ENCODE measurements around the gene UQCRHL.
"Not testable (repeated sequence)": the region's sequence is repeated elsewhere in the genome, so short reads cannot be mapped to it uniquely, and the experiment has no call there.

The UQCRHL gene

DNA sequence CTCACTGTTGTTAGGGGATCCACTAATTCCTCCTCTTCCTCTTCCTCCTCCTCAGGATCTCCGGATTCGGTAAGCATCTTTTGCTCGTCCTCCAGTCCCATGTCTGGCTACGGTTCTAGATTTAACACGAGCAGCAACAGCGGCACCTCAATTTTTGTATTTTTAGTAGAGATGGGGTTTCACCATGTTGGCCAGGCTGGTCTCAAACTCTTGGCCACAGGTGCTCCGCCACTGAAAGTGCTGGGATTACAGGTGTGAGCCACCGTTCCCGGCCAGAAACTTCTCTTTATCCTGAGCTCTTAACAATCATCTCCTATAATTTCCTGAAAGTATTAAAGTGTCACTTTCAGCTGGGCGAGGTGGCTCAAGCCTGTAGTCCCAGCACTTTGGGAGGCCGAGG lies at the start of gene UQCRHL:
Gene UQCRHL (minus strand): TSS at position 101 of the 400 bp plus-strand sequence. CDS start 0 bp downstream, at position 101.
- H3K4me2 ChIP-seq (ENCODE audit: low read length); H3F3A ChIP-seq (ENCODE audit: control insufficient read depth, insufficient read depth); H3K9me2 ChIP-seq (replicated peaks; ENCODE audit: control insufficient read depth, low read length); H3K27me3 ChIP-seq (ENCODE audit: control insufficient read depth, low read length); H3K79me2 ChIP-seq (ENCODE audit: control insufficient read depth, low read length); H3K4me3 ChIP-seq (ENCODE audit: low read length); H3K36me3 ChIP-seq (ENCODE audit: control insufficient read depth, low read length); H4K20me1 ChIP-seq (ENCODE audit: control insufficient read depth, insufficient read depth, low read depth, low read length); H3K9me3 ChIP-seq (ENCODE audit: control insufficient read depth, insufficient read depth, low read length); H3K27ac ChIP-seq (ENCODE audit: low read depth, low read length); H3K4me1 ChIP-seq (ENCODE audit: control insufficient read depth, low read length): not testable (repeated sequence)

DNA sequence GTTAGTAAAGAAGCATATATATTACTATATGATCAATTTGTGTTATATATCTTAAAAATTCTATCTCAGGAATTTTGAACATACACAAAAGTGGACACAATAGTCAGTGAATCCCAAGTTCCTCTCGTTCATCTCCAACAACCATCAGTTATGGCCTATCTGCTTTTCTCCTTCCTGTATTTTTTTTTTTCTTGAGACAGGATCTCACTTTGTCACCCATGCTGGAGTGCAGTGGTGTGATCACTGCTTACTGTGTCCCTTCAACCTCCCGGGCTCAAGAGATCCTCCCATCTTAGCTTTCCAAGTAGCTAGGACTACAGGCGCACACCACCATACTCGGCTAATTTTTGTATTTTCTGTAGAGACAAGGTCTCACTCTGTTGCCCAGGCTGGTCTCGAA lies 49.4 kb upstream of the UQCRHL start:
- peaks cover 28% of the 10 kb centered on the region for H4K20me1 ChIP-seq (ENCODE audit: control insufficient read depth, insufficient read depth, low read depth, low read length)
- peaks cover 100% of the 10 kb centered on the region for H3K79me2 ChIP-seq (ENCODE audit: control insufficient read depth, low read length)
- TF ChIP-seq, protein P1, sequence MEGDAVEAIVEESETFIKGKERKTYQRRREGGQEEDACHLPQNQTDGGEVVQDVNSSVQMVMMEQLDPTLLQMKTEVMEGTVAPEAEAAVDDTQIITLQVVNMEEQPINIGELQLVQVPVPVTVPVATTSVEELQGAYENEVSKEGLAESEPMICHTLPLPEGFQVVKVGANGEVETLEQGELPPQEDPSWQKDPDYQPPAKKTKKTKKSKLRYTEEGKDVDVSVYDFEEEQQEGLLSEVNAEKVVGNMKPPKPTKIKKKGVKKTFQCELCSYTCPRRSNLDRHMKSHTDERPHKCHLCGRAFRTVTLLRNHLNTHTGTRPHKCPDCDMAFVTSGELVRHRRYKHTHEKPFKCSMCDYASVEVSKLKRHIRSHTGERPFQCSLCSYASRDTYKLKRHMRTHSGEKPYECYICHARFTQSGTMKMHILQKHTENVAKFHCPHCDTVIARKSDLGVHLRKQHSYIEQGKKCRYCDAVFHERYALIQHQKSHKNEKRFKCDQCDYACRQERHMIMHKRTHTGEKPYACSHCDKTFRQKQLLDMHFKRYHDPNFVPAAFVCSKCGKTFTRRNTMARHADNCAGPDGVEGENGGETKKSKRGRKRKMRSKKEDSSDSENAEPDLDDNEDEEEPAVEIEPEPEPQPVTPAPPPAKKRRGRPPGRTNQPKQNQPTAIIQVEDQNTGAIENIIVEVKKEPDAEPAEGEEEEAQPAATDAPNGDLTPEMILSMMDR (IDR thresholded peaks at IDR 0.05; ENCODE audit: low read depth, low read length, poor library complexity, severe bottlenecking) = no peak
- no peak for TF ChIP-seq EZH2phosphoT487 (IDR thresholded peaks at IDR 0.05; ENCODE audit: borderline replicate concordance, low read length)
- no peak overlapping the region for H3K4me3 ChIP-seq (ENCODE audit: low read length)
- no peak overlapping the region for H3K4me2 ChIP-seq (ENCODE audit: low read length)
- no peak overlapping the region for H3K27ac ChIP-seq (ENCODE audit: low read depth, low read length)
- no peaks in the 10 kb centered on the region for H3K9me3 ChIP-seq (ENCODE audit: control insufficient read depth, insufficient read depth, low read length)
- H3K36me3 ChIP-seq (ENCODE audit: control insufficient read depth, low read length) = peaks cover 21% of the 10 kb centered on the region
- peaks cover 2% of the 10 kb centered on the region for H3F3A ChIP-seq (ENCODE audit: control insufficient read depth, insufficient read depth)
- H3K9me2 ChIP-seq (replicated peaks; ENCODE audit: control insufficient read depth, low read length) = no peaks in the 10 kb centered on the region
- peaks cover 42% of the 10 kb centered on the region for H3K4me1 ChIP-seq (ENCODE audit: control insufficient read depth, low read length)
- H3K27me3 ChIP-seq (ENCODE audit: control insufficient read depth, low read length) = no peaks in the 10 kb centered on the region

DNA sequence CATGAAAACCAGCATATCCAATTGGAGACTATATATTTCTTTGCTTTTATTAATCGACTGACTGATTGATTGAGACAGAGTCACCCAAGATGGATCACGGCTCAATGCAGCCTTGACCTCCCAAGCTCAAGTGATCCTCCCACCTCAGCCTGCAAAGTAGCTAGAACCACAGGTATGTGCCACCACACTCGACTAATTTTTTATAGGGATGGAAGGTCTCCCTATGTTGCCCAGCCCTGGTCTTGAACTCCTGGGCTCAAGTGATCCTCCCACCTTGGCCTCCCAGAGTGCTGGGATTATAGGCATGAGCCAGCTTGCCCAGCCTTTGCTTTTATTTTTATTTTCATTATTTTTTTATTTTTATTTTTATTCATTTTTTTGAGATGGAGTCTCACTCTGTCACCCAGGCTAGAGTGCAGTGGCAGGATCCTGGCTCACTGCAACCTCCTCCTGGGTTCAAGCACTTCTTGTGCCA lies 45.4 kb upstream of the UQCRHL start:
- peak overlapping the region; percentile 90 for H3K4me2 ChIP-seq (ENCODE audit: low read length)
- H3K36me3 ChIP-seq (ENCODE audit: control insufficient read depth, low read length) = peaks cover 42% of the 10 kb centered on the region
- TF ChIP-seq, protein P1 (IDR thresholded peaks at IDR 0.05; ENCODE audit: low read depth, low read length, poor library complexity, severe bottlenecking) = no peak
- TF ChIP-seq EZH2phosphoT487 (IDR thresholded peaks at IDR 0.05; ENCODE audit: borderline replicate concordance, low read length) = no peak
- H3F3A ChIP-seq (ENCODE audit: control insufficient read depth, insufficient read depth) = peaks cover 13% of the 10 kb centered on the region
- no peaks in the 10 kb centered on the region for H3K9me2 ChIP-seq (replicated peaks; ENCODE audit: control insufficient read depth, low read length)
- peaks cover 57% of the 10 kb centered on the region for H3K4me1 ChIP-seq (ENCODE audit: control insufficient read depth, low read length)
- H3K27ac ChIP-seq (ENCODE audit: low read depth, low read length) = no peak overlapping the region
- no peak overlapping the region for H3K4me3 ChIP-seq (ENCODE audit: low read length)
- no peaks in the 10 kb centered on the region for H3K9me3 ChIP-seq (ENCODE audit: control insufficient read depth, insufficient read depth, low read length)
- peaks cover 100% of the 10 kb centered on the region for H3K79me2 ChIP-seq (ENCODE audit: control insufficient read depth, low read length)
- H3K27me3 ChIP-seq (ENCODE audit: control insufficient read depth, low read length) = no peaks in the 10 kb centered on the region
- H4K20me1 ChIP-seq (ENCODE audit: control insufficient read depth, insufficient read depth, low read depth, low read length) = peaks cover 25% of the 10 kb centered on the region

DNA sequence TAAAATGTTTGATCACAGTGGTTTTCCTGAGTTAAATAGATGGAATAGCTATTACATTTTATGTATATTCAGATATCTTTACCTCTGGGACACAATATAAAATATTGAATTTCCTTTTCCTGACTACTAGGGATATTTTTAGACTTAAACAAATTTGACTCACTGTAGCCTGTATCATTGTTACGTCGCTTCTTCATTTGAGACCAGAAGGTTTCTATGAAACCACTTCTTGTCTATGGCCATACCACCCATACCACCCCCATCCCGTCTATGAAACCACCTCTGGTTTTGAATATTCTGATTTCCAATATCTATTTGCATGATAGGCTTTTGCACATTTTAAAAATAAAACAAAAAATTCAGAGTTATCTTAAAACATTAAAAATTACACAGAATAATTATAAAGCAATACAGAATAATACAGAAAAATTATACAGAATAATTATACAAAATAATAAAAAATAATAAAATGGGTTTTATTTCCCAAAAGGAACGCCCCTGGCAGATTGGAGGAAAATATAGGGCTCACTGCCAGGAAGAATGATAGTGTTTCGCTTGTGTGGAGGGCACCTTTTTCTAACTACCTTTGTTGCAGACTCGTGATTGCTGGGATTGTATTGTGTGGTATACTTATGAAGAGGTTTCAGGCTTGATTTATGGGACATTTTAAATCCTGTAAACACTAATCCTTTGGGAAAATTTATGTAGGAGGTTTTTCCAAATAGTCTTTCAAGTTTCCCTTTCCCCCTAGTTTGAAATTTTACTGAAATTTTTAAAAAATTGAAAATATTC lies 44.8 kb upstream of the UQCRHL start:
- Histone ChIP-seq H3K79me2 (ENCODE audit: control insufficient read depth, low read length) (peaks cover 96% of the 10 kb centered on the region), H3K4me1 (ENCODE audit: control insufficient read depth, low read length) (peaks cover 57% of the 10 kb centered on the region), H3K9me2 (replicated peaks; ENCODE audit: control insufficient read depth, low read length) (no peaks in the 10 kb centered on the region), H3K4me3 (ENCODE audit: low read length) (peak overlapping the region; percentile 73), H3K9me3 (ENCODE audit: control insufficient read depth, insufficient read depth, low read length) (no peaks in the 10 kb centered on the region), H3K27ac (ENCODE audit: low read depth, low read length) (peak overlapping the region; percentile 64), H3K4me2 (ENCODE audit: low read length) (peak overlapping the region; percentile 90), H4K20me1 (ENCODE audit: control insufficient read depth, insufficient read depth, low read depth, low read length) (peaks cover 25% of the 10 kb centered on the region), H3K36me3 (ENCODE audit: control insufficient read depth, low read length) (peaks cover 42% of the 10 kb centered on the region), H3F3A (ENCODE audit: control insufficient read depth, insufficient read depth) (peaks cover 13% of the 10 kb centered on the region), H3K27me3 (ENCODE audit: control insufficient read depth, low read length) (no peaks in the 10 kb centered on the region)
- no peak for TF ChIP-seq EZH2phosphoT487 (IDR thresholded peaks at IDR 0.05; ENCODE audit: borderline replicate concordance, low read length)
- TF ChIP-seq, protein P1 (IDR thresholded peaks at IDR 0.05; ENCODE audit: low read depth, low read length, poor library complexity, severe bottlenecking) = no peak
